H1 (cell line): ENCODE data around the gene TOPORS. TPM values are rescaled to one million over a fixed set of nuclear protein-coding genes. Genes with fewer than 3 reads are reported as not detected.

Experiments used
- ASH2L ChIP-seq: fragments of 200-600, 300-600 bp; sonication (generic); IDR thresholded peaks from one replicate; pipeline ENCODE4 v1.7.1; 2017; ENCODE audit warnings: low read length
- ATF2 ChIP-seq: IDR thresholded peaks from 2 replicates; pipeline ENCODE4 v1.6.1; 2012; ENCODE audit warnings: low read length, inconsistent platforms
- BRCA1 ChIP-seq: IDR thresholded peaks from 2 replicates; pipeline ENCODE4 v1.6.1; 2012; ENCODE audit warnings: low read depth, low read length, improper control_type of control experiment
- EP300 ChIP-seq, 2 experiments: IDR thresholded peaks; 1 replicate in 1 of 2; 2 replicates in 1 of 2; pipeline ENCODE4 v1.6.1; 2011 to 2012; ENCODE audit warnings: low read depth in 2 of 2, low read length in 2 of 2, mild to moderate bottlenecking in 2 of 2, borderline replicate concordance in 1 of 2, inconsistent platforms in 1 of 2, moderate library complexity in 1 of 2
- FOSL1 ChIP-seq: IDR thresholded peaks from 2 replicates; pipeline ENCODE4 v1.6.1; 2011; ENCODE audit warnings: mild to moderate bottlenecking, low read depth, low read length, moderate library complexity; ENCODE audit not compliant: insufficient read depth
- GABPA ChIP-seq: IDR thresholded peaks from 2 replicates; pipeline ENCODE4 v1.6.1; 2011; ENCODE audit warnings: mild to moderate bottlenecking, low read length, moderate library complexity, borderline replicate concordance; ENCODE audit not compliant: insufficient read depth
- GTF2F1 ChIP-seq: IDR thresholded peaks from 2 replicates; pipeline ENCODE4 v1.6.1; 2012; ENCODE audit warnings: low read depth, low read length, improper control_type of control experiment, borderline replicate concordance
- HDAC2 ChIP-seq, 2 experiments: fragments of 300-600 bp in 1 of 2; sonication (generic) in 1 of 2; IDR thresholded peaks; 2 replicates each; pipeline ENCODE4 v1.6.1; 2011 to 2012; ENCODE audit warnings: low read depth in 2 of 2, low read length in 2 of 2, mild to moderate bottlenecking in 2 of 2, moderate library complexity in 2 of 2, borderline replicate concordance in 1 of 2, inconsistent platforms in 1 of 2
- KDM4A ChIP-seq: IDR thresholded peaks from one replicate; pipeline ENCODE4 v1.7.1; 2012; ENCODE audit warnings: low read depth, mild to moderate bottlenecking, moderate library complexity, low read length, inconsistent platforms; ENCODE audit not compliant: severe bottlenecking
- NANOG ChIP-seq: IDR thresholded peaks from 2 replicates; pipeline ENCODE4 v1.6.1; 2011; ENCODE audit warnings: low read length, low read depth, mild to moderate bottlenecking, inconsistent platforms; ENCODE audit not compliant: insufficient read depth, poor library complexity, severe bottlenecking
- PHF8 ChIP-seq: fragments of 200-600 bp; sonication (generic); conservative IDR thresholded peaks from 2 replicates; pipeline ENCODE4 v1.7.1; 2012; ENCODE audit warnings: low read depth, mild to moderate bottlenecking, inconsistent platforms, low read length, moderate library complexity
- POLR2A ChIP-seq, 2 experiments: IDR thresholded peaks; 1 replicate in 1 of 2; 2 replicates in 1 of 2; pipeline ENCODE4 v1.6.1; 2011; ENCODE audit warnings: low read depth in 2 of 2, low read length in 2 of 2, mild to moderate bottlenecking in 2 of 2; ENCODE audit errors: control extremely low read depth in 1 of 2
- RFX5 ChIP-seq: IDR thresholded peaks from 2 replicates; pipeline ENCODE4 v1.6.1; 2011; ENCODE audit warnings: low read depth, low read length, improper control_type of control experiment, borderline replicate concordance
- RXRA ChIP-seq: IDR thresholded peaks from 2 replicates; pipeline ENCODE4 v1.6.1; 2011; ENCODE audit warnings: low read depth, mild to moderate bottlenecking, low read length, moderate library complexity; ENCODE audit not compliant: insufficient read depth
- SAP30 ChIP-seq: fragments of 300-600 bp; sonication (generic); IDR thresholded peaks from 2 replicates; pipeline ENCODE4 v1.7.1; 2012; ENCODE audit warnings: low read length, moderate library complexity, mild to moderate bottlenecking, inconsistent platforms; ENCODE audit not compliant: insufficient read depth, insufficient replicate concordance
- SIN3A ChIP-seq, 2 experiments: IDR thresholded peaks in 1 of 2; conservative IDR thresholded peaks in 1 of 2; 2 replicates each; pipeline ENCODE4 v1.6.1; 2011 to 2012; ENCODE audit warnings: low read length in 2 of 2, improper control_type of control experiment in 1 of 2, low read depth in 1 of 2, mild to moderate bottlenecking in 1 of 2
- SRF ChIP-seq: IDR thresholded peaks from 2 replicates; pipeline ENCODE4 v1.6.1; 2011; ENCODE audit warnings: mild to moderate bottlenecking, low read depth, low read length, moderate library complexity
- SUZ12 ChIP-seq: fragments of 200-600 bp; sonication (generic); IDR thresholded peaks from 2 replicates; pipeline ENCODE4 v1.6.1; 2012; ENCODE audit warnings: mild to moderate bottlenecking, inconsistent platforms, low read length, moderate library complexity, mixed read lengths
- TAF7 ChIP-seq: optimal IDR thresholded peaks from 2 replicates; pipeline ENCODE3; 2011; ENCODE audit warnings: low read depth, mild to moderate bottlenecking, inconsistent platforms, low read length, moderate library complexity, borderline replicate concordance
- TCF12 ChIP-seq: IDR thresholded peaks from 2 replicates; pipeline ENCODE4 v1.6.1; 2011; ENCODE audit warnings: low read depth, mild to moderate bottlenecking, low read length
- TEAD4 ChIP-seq: IDR thresholded peaks from 2 replicates; pipeline ENCODE4 v1.6.1; 2012; ENCODE audit warnings: low read depth, low read length, inconsistent platforms, mixed read lengths
- polyA plus RNA-seq, 7 experiments: library from polyadenylated mRNA; depleted of rRNA in 3 of 7; stranded (reverse) in 5 of 7; unstranded in 2 of 7; fragments of >200 nt in 5 of 7; fragments of 200-250 nt in 2 of 7; gene quantifications; 1 replicate in 5 of 7; 2 replicates in 1 of 7; 4 replicates in 1 of 7; pipeline versions ENCODE4 v1.2.1 to v1.2.3, GENCODE V29; 2011 to 2013; ENCODE audit warnings: missing spikeins in 2 of 7, mixed read lengths in 2 of 7
- total RNA-seq: library from RNA; stranded (reverse); fragmentation: NEBNext Ultra II Directional; extraction: Animal tissue kit (Norgen Biotek cat#: 25700); gene quantifications from 2 replicates; pipeline ENCODE4 v1.2.1, GENCODE V29; 2021

TOPORS gene
- total and polyA plus RNA-seq, 2 of the 8 experiments (the other 6 are each of a cell fraction or from before 2014, with no cell fraction given): 10.3 to 30.7 TPM

- TF ChIP-seq ATF2 (no peak; the same call in 1 of the 2 replicates), GTF2F1 (0 out of 2 replicates have a peak, but pooled peaks have one; percentile 45), TCF12 (no peak), FOSL1 (no peak), KDM4A (peak; percentile 99), SIN3A (conservative IDR thresholded peaks at IDR 0.05 in 1 of 2, IDR thresholded peaks at IDR 0.05 in 1 of 2; ENCODE audit: low read depth in 1 of 2, low read length in 2 of 2) (peak in 1 of 2 experiments; percentile 66; a peak in 1 of 4 replicates), PHF8 (peak; percentile 77), TEAD4 (peak; percentile 55; the same call in 1 of the 2 replicates), TAF7 (peak; percentile 75), BRCA1 (peak; percentile 64), RXRA (no peak), RFX5 (no peak), SAP30 (peak; percentile 83), ASH2L (peak; percentile 86), HDAC2 (IDR thresholded peaks at IDR 0.05; ENCODE audit: borderline replicate concordance in 1 of 2, low read depth in 2 of 2, low read length in 2 of 2) (peak in 1 of 2 experiments; percentile 74; a peak in 1 of 4 replicates), POLR2A (IDR thresholded peaks at IDR 0.05; ENCODE audit: control extremely low read depth in 1 of 2, low read depth in 2 of 2, low read length in 2 of 2) (peak; percentile 85 to 86), NANOG (no peak), SUZ12 (no peak), SRF (peak; percentile 73), EP300 (IDR thresholded peaks at IDR 0.05; ENCODE audit: borderline replicate concordance in 1 of 2, low read depth in 2 of 2, low read length in 2 of 2) (peak in 1 of 2 experiments; percentile 37; a peak in 1 of 3 replicates), GABPA (peak; percentile 77; the same call in 1 of the 2 replicates)
Measured at GRCh38 chr9:32572900-32573523, 20.6 kb upstream of the TOPORS start, which contains the start of gene NDUFB6 (continued).
